ENCODE data around the gene PTPRN2.

Gene PTPRN2

GRCh38 chr7:157719705-157720655 is 867.6 kb downstream of the PTPRN2 start:
- DNase-seq: no peak

- DNase-seq: no peak
These were observed 868.5 kb downstream of the PTPRN2 start for GRCh38 chr7:157719008-157719682.

- DNase-seq: no peak
These were observed 869.2 kb downstream of the PTPRN2 start for GRCh38 chr7:157718303-157719007.

- DNase-seq: no peak
These were observed 870.1 kb downstream of the PTPRN2 start for GRCh38 chr7:157717211-157718174.

GRCh38 chr7:157715938-157716280 is 871.7 kb downstream of the PTPRN2 start:
- DNase-seq: no peak

GRCh38 chr7:157715071-157715937 is 872.3 kb downstream of the PTPRN2 start:
- no peak for DNase-seq

- DNase-seq: no peak
These were observed 873.2 kb downstream of the PTPRN2 start for GRCh38 chr7:157714166-157715070.

- no peak for DNase-seq
These were observed 874.0 kb downstream of the PTPRN2 start for GRCh38 chr7:157713591-157713990.

- no peak for DNase-seq
These were observed 874.9 kb downstream of the PTPRN2 start for GRCh38 chr7:157712666-157713235.

- DNase-seq: no peak
These were observed 876.2 kb downstream of the PTPRN2 start for GRCh38 chr7:157711353-157711888.

GRCh38 chr7:157710396-157710795 is 877.2 kb downstream of the PTPRN2 start:
- no peak for DNase-seq

- DNase-seq: no peak
These were observed 877.9 kb downstream of the PTPRN2 start for GRCh38 chr7:157709531-157710251.

GRCh38 chr7:157708919-157709295 is 878.7 kb downstream of the PTPRN2 start:
- DNase-seq: no peak

- no peak for DNase-seq
These were observed 879.4 kb downstream of the PTPRN2 start for GRCh38 chr7:157707983-157708918.

GRCh38 chr7:157704365-157704764 is 883.3 kb downstream of the PTPRN2 start:
- DNase-seq: no peak

- no peak for DNase-seq
These were observed 884.0 kb downstream of the PTPRN2 start for GRCh38 chr7:157703534-157704195.

GRCh38 chr7:157703131-157703530 is 884.5 kb downstream of the PTPRN2 start:
- DNase-seq: no peak
